Activated CD4-positive, alpha-beta T cell treated with anti-CD3 and anti-CD28 coated beads, Interleukin-2, amount 50 U/mL, for 16 hours (primary cell): ENCODE results near the gene KCND2.

ENCODE experiments used
- DNase-seq: peaks from one replicate; pipeline ENCODE4 v3.0.0-alpha.2; 2020

The KCND2 gene

DNA sequence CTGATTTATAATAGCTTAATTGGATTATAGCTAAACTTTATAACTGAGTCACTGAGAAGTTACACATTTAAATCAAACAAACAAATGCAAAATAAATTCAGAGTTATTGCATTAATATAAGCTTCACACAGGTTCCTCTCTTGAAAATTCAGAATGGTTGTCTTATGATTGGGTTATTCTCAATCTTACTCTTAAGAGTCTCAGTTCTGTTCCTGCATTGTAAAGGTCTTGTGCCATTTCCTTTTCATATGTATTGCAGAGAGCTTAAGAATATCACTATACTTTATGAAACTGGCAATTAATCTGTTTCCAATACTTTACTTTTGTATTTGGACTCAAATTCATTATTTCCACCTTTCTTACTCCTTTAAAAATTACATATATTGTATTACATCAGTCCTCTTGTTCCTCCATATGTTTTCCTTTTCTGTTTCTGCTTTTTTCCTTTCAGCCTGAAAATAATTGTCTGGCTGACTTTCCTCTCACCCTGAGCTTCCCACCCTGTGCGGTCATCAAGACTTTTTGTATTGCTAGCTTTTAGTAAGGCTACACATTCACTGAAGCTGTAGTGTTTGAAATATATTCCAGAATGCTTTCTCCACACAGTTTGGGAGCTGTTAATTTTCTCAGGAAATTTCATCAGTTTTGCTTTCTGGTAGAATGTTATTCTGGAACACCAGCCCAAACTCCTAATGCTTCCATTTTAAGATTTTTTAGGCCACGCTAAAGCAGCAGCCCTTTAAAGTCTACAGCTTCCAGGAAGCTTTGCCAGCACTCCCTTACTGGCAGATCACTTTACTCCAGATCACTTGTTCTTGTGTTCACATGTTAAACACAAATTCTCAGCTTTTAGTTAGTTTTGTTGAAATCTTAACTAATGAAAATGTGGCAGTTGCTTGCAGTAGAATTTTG, 139.4 kb downstream of the KCND2 start:
- no peak for DNase-seq

DNA sequence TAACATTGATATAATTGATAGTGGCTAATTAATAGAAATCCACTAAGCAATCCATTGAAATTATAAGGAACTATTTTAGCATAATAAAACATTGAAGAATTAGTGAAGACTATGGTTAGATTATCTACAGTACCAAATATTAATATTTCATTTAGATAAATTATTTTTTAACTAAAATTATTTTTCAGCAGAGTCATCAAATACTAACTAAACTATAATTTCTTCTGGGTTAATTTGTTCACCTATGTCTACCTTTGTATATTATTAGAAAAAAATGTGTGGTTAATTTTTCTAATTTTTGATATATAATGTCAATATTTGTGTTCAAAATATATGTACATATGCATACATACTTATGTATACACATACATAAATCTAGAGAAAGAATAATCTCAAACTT, 140.2 kb downstream of the KCND2 start:
- DNase-seq: no peak

DNA sequence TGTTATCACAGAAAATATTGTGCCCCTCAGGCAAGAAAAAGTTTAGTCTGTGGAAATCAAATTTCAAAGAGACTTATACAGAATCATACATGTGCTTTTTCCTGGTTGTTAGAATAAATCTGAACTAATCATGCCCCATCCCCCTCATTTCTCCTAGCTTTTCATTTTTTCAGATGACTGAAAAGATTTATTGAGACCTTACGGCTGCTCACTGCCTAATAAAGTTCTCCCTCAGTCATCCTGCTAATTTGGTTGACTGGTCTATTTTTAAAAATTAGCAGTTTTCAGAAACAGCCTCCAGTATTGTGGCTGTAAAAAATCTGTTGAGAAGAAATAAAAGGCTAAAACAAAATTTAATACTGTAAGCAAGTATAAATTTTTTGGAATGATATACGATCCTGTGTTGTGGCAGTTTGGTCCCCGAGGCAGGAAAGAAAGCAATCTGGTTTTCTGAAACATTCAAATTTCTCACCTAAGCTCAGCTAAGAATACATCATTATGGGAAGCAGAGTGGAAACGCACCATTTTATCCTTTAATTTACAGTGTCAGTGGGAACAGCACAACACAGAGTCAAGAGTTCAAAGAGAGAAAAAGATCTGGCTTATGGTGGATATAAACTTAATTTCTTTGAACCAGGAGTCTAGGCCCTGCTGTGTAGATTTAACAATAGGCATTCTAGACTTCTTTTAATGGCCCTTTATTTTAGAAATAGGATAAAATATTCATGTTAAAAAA, 144.4 kb downstream of the KCND2 start:
- DNase-seq: no peak

DNA sequence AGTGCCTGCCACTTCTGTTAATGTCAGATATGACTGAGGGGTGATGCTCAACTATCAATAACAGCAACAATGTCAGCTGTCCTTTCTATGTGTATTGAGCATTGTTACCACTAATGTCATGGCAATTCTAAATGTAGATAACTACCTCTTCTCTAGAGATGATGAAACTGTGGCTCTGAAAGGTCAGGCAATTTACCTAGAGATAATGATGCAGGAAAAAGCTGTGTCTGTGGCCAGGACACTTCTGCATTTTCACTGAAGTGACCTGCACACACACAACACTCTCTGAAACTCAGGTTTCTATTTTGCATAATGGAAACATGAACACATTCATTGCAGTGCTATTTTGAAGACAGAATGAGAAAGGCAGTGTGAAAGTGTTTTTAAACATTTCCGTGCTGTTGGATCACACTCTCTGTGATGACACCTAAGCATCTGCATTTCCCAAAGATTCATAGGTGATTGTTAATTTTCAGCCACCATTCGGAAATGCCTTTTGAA, 148.2 kb downstream of the KCND2 start:
- no peak for DNase-seq

DNA sequence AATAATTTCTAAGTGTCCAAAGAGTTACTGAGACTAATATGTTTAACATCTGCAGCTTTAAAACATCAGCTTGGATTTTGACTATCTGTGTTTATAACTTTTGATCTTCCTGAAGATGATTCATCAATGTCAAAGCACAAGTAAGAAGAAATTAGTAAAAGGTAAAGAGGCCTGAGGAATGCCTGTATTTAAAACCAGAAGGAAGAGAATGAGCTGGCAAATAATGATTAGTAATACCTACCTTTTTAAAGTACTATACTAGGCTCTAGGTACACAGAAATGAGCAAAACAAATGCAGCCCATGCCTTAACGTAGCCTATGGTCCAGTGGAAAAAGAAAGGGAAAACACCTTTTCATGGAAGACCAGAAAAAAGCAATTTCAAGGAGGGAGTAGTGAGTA, 158.0 kb downstream of the KCND2 start:
- no peak for DNase-seq

DNA sequence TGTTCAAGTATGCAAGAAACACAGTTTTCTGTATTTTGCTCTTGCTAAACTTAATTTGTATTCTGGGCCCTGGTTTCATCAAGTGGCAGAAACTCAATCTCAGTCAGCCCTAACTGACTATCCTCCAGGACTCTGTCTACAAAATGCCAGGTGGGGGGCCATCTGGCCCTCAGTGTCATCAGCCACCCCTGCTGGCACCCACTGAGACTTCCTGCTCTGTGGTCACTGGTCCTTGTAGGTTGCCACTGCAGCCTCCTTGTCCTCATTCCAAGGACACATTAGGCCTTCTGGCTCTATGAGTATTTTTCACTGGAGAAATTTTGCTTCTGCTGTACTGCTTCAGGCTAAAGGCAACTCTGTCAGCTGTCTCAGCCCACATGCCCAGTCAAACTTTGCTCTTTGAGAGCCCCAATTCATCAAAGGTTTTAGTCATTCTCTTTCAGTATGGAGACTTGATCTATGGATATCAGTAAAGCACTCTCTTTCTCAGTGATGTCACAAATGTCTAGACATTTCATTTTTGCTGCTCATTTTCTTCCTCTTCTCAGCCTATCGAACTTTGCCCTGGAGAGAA, 163.6 kb downstream of the KCND2 start:
- no peak for DNase-seq

DNA sequence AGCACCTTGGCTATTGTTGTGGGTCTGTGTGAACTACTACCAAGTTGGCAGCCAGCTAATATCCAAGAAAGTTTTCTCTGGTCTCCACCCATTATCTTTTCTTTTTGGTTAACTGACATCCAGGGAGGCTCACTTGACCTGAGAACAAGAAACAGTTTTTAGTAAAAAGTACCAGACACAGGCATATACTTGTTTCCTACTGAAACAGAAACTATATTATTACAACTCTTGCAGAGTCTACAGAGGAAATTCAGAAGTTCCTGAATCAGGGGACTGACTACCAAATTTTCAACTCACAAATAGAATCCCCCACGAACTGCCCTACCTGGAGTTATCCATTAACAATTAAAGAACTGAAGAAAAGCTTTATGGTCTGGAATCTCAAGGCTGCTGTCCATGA, 168.9 kb downstream of the KCND2 start:
- DNase-seq: no peak

DNA sequence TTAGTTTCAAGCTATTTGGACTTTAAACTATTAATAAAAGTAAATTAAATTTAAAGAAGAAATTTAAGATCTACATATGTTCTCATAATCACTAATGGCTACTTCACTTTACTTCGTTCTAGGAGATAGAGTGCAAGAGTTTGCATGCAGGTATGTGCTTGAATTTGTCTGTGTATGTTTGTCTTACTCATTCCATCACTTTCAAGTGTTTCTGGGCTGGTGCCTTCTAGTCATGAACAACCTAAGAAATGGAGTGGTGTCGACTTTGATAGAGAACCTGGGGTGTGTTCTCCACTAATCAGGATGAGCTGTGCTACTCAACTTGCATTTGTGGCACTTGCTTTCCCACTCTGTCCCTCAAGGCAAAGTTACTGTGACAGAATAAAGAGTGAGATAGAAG, 169.9 kb downstream of the KCND2 start:
- no peak for DNase-seq

DNA sequence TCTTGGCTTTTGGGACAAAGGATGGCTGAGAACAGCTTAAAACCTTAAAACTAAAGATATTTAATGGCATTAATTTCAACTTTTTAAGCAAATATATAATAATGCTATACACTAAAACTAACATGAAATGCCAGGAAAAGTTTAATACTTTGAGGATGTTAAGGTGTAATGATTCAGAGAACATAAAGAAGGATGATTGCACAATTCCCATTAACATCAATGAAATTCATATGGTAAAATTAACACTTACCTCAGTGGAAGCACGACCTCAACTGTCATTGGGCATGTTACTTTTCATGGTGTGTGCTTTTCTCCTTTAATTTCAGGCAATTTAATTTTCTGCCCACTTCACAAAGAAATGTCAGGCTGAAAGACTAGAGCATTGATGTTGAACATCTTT, 171.7 kb downstream of the KCND2 start:
- DNase-seq: no peak

DNA sequence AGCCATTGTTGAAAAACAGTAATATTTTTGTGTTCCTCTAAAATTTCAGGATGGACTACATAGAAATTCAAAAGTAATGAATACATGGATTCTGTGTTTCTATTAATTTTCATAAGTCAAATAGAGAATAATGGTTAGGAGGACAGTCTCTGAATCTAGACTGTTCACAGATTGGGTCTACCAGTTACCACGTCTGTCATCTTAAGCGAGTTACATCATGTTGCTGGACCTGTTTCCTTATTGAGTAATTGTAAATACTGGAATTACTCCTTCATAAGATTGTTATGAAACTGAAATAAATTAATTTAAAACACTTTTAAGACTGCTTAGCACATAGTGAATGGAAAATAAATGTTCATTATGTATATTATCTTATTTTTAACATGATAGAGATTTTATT, 172.3 kb downstream of the KCND2 start:
- DNase-seq: no peak

DNA sequence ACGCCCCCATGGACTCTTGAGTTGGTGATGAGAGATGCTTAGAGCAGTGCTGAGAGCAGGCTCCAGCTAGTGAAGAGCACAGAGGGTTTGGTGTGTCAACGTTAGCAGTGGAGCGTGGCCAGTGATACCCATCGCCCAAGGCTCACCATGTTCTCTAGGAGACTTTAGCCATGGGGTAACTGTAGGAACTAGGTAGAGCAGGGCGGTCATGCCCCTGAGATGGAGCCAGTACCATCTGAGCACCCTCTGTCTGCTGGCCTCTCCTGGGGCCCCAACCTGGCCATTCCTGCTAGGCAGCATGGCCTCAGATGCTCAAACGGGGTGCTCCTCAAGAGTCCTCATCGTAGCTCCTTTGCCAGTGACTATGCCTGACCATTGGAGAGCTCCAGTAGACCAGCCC, 179.7 kb downstream of the KCND2 start:
- no peak for DNase-seq

DNA sequence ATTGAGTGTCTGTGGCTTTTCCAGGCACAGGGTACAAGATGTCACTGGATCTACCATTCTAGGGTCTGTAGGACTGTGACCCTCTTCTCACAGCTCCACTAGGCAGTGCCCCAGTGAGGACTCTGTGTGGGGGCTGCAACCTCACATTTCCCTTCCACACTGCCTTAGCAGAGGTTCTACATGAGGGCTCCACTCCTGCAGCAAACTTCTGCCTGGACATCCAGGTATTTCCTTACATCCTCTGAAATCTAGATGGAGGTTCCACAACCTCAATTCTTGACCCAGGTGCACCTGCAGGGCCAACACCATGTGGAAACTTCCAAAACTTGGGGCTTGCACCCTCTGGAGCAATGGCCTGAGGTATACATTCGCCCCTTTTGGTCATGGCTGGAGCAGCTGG, 183.7 kb downstream of the KCND2 start:
- DNase-seq: no peak

DNA sequence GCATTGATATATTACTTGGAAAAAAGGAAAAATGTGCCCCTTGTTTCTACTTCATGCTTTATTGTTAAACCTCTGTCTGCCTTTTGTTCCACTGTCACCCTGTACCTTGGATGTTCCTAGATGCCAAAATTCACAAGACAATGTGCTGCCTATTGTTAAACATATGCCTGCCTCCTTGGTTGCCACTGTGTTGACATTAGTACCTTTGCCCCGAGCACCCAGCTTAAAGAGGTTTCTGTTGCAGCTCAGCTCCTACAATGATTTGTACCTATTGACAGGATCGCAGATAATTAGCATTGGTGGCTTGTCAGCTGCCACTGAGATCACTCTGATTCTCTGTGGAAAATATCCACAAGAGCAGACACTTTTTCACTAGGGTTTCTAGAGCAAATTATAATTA, 188.0 kb downstream of the KCND2 start:
- DNase-seq: no peak

DNA sequence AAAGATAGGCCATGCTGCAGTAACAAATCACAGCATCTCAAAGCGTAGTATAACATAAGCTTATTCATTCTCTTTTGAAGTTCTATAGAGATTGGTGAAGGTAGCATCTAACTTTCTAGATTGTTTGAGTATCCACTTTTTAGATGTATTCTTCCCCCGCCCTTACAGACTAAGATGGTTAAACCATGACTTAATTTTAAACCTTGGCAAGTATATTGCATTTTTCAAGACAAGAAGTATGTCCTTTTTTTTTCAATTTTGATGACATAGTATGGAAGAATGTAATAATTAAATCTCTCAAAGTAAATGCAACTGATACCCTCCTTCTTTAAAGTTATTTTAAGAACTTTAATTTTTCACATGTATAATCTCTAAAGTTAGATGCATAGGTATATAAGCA, 190.0 kb downstream of the KCND2 start:
- DNase-seq: no peak

DNA sequence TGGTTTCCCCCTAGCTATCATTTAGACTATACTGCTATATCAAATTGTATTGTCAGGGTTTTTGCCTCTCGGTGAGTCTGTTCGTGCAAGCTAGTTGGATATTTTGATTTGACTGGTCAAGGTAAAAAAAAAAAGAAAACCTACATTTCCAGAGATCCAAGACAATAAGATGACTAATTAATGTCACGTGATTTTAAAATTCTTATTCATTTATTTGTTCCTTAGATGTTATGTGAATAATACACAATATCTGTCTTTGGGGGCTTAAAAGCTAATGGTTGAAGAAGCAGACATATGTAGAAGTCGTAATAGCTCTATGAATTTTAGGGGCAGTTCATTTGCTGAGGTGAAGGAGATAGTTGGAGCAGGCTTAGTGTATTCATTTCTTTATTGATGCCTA, 191.1 kb downstream of the KCND2 start:
- DNase-seq: no peak

DNA sequence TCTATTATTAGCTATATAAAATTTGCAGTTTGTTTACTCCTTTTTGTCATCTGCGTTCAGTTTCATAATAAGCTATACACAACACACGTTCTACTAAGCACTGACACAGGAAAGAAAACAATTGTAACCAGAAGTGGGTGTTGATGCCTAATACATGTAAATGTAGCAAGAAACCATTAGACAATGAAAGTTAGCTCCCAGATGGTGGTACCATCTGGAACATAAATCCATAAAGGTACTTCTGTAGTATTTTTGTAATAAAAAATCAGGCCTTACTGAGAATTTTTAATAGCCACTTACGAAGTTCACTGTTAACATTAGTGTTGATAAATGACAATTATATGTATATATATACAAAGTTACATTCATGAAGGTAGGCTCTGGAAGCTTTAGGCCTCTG, 194.7 kb downstream of the KCND2 start:
- DNase-seq: no peak

DNA sequence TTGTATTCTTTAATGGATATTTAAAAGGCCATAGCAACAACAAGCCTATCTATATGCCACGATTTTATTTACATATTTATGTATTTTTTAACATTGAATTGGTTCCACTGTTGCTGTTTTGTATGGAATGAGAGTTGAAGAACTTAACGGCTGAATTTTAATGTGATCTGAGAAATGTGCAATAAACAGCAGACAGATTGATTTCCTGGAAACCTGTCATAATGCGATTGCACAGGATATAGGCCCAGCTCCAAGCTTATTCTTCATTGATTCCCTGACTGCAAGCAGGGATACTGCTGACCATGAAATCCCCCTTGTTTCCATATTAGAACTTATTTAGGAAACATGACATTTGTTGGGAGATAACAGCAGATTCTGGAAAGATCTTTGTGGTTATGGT, 195.6 kb downstream of the KCND2 start:
- no peak for DNase-seq

DNA sequence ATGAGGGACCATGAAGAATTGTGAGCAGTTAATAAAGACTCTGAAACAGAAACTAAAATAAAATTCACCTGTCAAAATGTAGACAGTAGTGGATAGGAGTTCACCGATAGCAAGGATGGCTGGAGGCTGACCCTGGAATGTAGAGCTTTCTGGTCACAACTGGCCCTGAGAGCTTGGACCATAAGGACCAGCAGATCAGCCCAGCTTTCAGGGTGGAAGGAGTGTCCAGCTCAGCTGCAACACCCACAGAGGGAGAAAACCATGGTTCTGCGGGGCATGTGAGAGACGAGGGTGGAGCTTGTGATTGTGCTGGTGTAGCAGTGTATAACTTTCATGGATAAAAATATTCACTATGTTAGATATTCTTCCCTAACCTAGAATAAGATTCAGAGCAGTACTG, 199.9 kb downstream of the KCND2 start:
- DNase-seq: no peak

DNA sequence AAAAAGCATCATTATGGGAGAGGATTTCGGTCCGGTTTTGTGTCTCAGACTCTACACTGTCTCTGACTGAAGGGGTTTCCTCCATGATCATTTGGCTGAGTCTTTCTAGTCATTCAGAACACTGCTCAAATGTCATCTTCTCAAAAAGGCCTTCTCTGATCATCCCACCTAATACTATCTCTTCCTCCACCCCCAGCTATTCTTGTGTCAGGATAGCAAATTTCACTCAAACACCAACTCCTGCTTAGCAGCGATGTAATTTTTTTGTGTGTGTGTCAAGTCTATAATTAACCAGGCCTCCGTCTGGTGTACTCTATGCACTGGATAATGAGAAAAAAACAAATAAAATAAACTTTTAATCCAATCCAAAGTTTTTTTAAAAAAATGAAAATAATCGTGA, 200.4 kb downstream of the KCND2 start:
- DNase-seq: no peak

DNA sequence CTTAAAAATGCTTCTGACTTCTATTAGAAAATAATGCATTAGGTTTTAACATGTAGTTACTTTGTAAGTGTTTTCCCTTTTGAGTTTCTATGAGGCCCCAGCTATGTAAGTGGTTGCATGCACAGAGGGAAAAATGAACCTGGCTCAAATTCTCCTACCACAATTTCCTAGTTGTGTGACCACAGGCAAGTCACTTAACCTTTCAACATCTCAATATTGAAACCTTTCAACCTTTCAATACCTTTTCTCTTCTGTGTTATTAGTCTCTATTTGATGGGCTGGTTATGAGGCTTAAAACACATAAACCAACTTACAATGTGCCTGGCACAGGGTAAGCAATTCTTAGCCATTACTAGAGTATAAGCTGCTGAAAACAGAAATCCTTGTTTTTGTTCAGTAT, 203.0 kb downstream of the KCND2 start:
- DNase-seq: no peak

DNA sequence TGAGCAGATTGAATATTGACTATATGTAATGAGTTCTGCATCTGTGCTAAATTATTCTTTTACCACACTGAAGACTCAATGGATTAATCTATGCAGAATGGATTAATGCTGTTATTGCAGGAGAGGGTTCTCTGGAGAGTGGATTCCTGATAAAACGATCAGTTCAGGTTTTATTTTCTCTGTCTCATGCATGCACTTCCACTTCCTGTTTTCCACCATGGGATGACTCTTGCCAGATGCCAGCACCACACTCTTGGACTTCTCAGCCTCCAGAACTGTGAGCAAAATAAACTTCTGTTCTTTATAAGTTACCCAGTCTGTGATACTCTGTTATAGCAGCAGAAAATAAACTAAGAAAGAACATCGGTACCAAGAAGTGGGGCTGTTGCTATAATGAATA, 207.5 kb downstream of the KCND2 start:
- no peak for DNase-seq

DNA sequence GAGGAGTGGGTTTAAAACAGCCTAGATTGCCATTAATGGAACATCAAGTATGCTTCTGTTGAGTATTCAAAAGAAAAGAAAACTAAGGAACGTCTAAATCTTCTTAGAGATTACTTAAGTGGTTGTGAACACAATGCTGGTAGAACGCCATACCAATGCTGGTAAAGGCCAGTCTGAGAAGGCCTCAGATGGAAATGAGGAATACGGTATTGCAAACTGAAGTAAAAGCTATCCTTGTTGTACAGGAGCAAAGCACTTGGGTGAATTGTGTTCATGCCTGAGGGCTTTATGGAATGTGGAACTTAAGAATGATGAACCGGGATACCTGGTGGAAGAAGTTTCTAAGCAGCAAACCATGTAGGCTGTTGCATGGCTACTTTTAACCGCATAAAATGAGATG, 208.0 kb downstream of the KCND2 start:
- no peak for DNase-seq

DNA sequence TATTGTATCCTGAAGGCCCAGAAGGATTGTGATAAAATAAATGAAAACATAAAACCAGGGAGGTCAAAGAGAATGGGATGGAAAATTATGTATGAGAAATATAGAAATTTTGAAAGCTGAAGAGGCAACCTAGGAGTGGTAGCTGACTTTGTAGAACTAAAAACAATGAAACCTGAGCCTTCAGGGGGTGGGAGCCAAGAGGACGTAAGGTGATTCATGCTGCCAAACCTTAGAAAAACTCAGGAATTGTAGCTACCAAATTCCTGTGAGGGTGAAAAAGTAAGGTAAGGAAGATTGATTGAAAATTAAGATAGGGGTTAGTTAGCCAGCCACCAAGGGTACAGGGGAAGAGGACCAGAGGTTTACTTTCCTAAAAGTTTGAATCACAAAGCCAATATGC, 213.2 kb downstream of the KCND2 start:
- DNase-seq: no peak

DNA sequence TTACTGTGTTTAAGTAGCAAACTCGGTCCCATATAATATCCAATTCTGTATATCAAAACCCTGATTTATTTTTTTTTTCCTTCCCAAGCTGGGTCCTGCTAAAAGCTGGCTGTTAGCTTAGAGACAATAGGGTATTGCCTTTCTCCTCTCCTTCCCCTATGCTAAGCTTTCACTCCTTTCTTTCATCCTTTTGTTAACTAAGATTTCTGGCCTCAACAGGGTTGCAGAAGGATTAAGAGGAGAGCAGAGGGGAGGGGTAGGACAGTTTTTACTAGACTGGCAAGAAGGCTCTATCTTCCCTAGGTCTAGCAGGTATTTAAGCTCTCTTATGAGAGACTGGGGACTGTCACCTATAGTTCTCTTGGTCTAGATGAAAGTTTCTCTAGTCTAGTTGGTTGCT, 229.2 kb downstream of the KCND2 start:
- no peak for DNase-seq
